ENCODE measurements around the gene DKK2. TPM values are rescaled to one million over a fixed set of nuclear protein-coding genes. Genes with fewer than 3 reads are reported as not detected.

Gene DKK2
- total and polyA plus RNA-seq, 10 of the 15 experiments (the other 5 are each of a cell fraction or from before 2014, with no cell fraction given), result not detected

DNA sequence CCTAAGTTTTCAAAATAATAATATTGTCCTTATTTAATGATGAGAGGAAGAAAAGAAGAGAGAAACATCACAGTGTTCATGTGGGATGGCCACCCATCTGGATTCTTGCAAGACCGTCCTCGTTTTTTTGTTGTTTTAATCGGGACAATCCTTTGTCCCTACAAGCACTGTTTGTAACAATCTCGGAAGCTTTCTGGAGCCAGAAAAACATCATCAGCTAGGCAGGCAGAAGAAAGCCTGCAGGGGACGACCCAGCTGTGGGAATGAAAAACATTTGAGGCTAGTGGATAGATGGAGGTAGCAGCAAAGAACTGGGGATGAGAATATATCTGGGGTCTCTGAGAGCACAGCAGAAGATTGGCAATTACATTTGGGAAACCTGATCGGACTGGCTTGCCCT lies 105.6 kb downstream of the DKK2 start (continued):
- TF ChIP-seq, protein P1, sequence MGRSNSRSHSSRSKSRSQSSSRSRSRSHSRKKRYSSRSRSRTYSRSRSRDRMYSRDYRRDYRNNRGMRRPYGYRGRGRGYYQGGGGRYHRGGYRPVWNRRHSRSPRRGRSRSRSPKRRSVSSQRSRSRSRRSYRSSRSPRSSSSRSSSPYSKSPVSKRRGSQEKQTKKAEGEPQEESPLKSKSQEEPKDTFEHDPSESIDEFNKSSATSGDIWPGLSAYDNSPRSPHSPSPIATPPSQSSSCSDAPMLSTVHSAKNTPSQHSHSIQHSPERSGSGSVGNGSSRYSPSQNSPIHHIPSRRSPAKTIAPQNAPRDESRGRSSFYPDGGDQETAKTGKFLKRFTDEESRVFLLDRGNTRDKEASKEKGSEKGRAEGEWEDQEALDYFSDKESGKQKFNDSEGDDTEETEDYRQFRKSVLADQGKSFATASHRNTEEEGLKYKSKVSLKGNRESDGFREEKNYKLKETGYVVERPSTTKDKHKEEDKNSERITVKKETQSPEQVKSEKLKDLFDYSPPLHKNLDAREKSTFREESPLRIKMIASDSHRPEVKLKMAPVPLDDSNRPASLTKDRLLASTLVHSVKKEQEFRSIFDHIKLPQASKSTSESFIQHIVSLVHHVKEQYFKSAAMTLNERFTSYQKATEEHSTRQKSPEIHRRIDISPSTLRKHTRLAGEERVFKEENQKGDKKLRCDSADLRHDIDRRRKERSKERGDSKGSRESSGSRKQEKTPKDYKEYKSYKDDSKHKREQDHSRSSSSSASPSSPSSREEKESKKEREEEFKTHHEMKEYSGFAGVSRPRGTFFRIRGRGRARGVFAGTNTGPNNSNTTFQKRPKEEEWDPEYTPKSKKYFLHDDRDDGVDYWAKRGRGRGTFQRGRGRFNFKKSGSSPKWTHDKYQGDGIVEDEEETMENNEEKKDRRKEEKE (IDR thresholded peaks at IDR 0.05), result no peak
- no peak for TF ChIP-seq MYC (IDR thresholded peaks at IDR 0.05; ENCODE audit: insufficient read depth, insufficient read length, insufficient replicate concordance, low read length, severe bottlenecking)
- TF ChIP-seq IRF4 (IDR thresholded peaks at IDR 0.05; ENCODE audit: low read depth, low read length), result no peak

DNA sequence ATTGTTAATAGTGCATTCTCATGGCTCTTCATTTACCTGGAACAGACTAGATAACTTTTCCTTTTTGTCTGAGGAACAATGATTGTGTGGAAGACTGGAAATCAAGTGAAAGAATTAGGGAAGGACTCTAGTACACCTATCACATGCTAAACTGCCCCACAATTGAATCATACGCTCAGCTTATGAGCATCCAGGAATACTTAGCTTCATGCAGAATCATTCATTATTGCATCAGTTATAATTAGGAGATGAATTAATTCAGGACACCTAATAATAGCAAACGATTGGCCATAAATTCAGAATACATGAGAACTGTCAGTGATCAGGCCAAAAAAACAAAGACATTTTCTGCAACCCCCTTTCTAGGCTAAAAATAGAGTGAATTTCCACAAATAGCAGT lies 106.9 kb downstream of the DKK2 start:
- H3K79me2 ChIP-seq (ENCODE audit: control insufficient read depth, insufficient read depth, low read length), result no peaks in the 10 kb centered on the region
- WGBS (ENCODE audit: insufficient coverage, insufficient replicate concordance, low lambda C conversion rate, missing lambda C conversion rate), result 38% methylated on average over 2 of the region's 2 CpGs
- H2AFZ ChIP-seq (ENCODE audit: control insufficient read depth, low read depth, low read length), result no peak overlapping the region
- H3K36me3 ChIP-seq (ENCODE audit: control insufficient read depth in 2 of 2, insufficient read depth in 2 of 2, low read length in 1 of 2), result no peaks in the 10 kb centered on the region
- no peak for ATAC-seq
- no peaks in the 10 kb centered on the region for H4K20me1 ChIP-seq (ENCODE audit: control insufficient read depth, insufficient read depth)
- intact Hi-C loops (cut with micrococcal nuclease; ENCODE audit: unreplicated experiment) (no loop called here), in situ Hi-C loops (cut with MboI) (no loop called here)
- H3K4me1 ChIP-seq (ENCODE audit: control insufficient read depth, insufficient read depth, low read length), result no peaks in the 10 kb centered on the region
- no peak for DNase-seq (ENCODE audit: low read depth, low spot score)
- ChIA-PET POLR2A (no interaction called here), SMC1A (ENCODE audit: uncharacterized antibody, unreplicated experiment) (no interaction called here), RAD21 (ENCODE audit: unreplicated experiment) (no interaction called here), CTCF (no interaction called here)
- no peak overlapping the region for H3K9ac ChIP-seq (ENCODE audit: control insufficient read depth, insufficient read depth, low read length)
- H3K4me3 ChIP-seq, result no peak overlapping the region
- no peaks in the 10 kb centered on the region for H3K27me3 ChIP-seq (replicated peaks in 1 of 2; ENCODE audit: control insufficient read depth in 2 of 2, insufficient read depth in 2 of 2, low read length in 1 of 2)
- no peak for FAIRE-seq
- BruUV-seq (replicated peaks), result no TSS peak
- no peaks in the 10 kb centered on the region for H3K9me3 ChIP-seq (replicated peaks; ENCODE audit: control insufficient read depth, insufficient read depth, low read length)
- no peak overlapping the region for H3K4me2 ChIP-seq (ENCODE audit: control insufficient read depth, insufficient read depth)
- H3K27ac ChIP-seq (ENCODE audit: control insufficient read depth, insufficient read depth), result no peak overlapping the region
- no peak for TF ChIP-seq NFYB (IDR thresholded peaks at IDR 0.05; ENCODE audit: insufficient read depth, low read depth, low read length)
- no peak for TF ChIP-seq SMAD5 (IDR thresholded peaks at IDR 0.05; ENCODE audit: low read depth)
- TF ChIP-seq RAD51 (IDR thresholded peaks at IDR 0.05), result no peak
- TF ChIP-seq CHD2 (IDR thresholded peaks at IDR 0.05; ENCODE audit: borderline replicate concordance, low read depth, low read length), result no peak
- no peak for TF ChIP-seq SUZ12 (IDR thresholded peaks at IDR 0.05; ENCODE audit: unreplicated experiment)
- TF ChIP-seq STAT1 (conservative IDR thresholded peaks at IDR 0.05), result no peak
- no peak for TF ChIP-seq ZBED1 (IDR thresholded peaks at IDR 0.05; ENCODE audit: borderline replicate concordance)
- TF ChIP-seq ZNF622 (IDR thresholded peaks at IDR 0.05), result no peak
- TF ChIP-seq E4F1 (IDR thresholded peaks at IDR 0.05; ENCODE audit: borderline replicate concordance, partially characterized antibody), result no peak
- TF ChIP-seq MYB (IDR thresholded peaks at IDR 0.05; ENCODE audit: borderline replicate concordance, low read depth, low read length), result no peak
- no peak for TF ChIP-seq CREM (IDR thresholded peaks at IDR 0.05; ENCODE audit: low read depth)
- no peak for TF ChIP-seq STAT3 (IDR thresholded peaks at IDR 0.05; ENCODE audit: low read depth, low read length)
- TF ChIP-seq, protein P2, sequence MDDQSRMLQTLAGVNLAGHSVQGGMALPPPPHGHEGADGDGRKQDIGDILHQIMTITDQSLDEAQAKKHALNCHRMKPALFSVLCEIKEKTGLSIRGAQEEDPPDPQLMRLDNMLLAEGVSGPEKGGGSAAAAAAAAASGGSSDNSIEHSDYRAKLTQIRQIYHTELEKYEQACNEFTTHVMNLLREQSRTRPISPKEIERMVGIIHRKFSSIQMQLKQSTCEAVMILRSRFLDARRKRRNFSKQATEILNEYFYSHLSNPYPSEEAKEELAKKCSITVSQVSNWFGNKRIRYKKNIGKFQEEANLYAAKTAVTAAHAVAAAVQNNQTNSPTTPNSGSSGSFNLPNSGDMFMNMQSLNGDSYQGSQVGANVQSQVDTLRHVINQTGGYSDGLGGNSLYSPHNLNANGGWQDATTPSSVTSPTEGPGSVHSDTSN (IDR thresholded peaks at IDR 0.05; ENCODE audit: insufficient replicate concordance, low read depth, low read length), result no peak

All from GM12878 (cell line).